GM12891 (cell line): ENCODE measurements around the gene SH3RF2.

Experiments used
- PAX5 ChIP-seq: IDR thresholded peaks from 2 replicates; pipeline ENCODE4 v1.6.1; 2011; ENCODE audit warnings: low read length, moderate library complexity, mild to moderate bottlenecking; ENCODE audit not compliant: insufficient read depth, severe bottlenecking
- POLR2A ChIP-seq: IDR thresholded peaks from 2 replicates; pipeline ENCODE4 v1.6.1; 2011; ENCODE audit warnings: low read depth, low read length, control low read depth
- POLR2AphosphoS5 ChIP-seq: IDR thresholded peaks from 2 replicates; pipeline ENCODE4 v1.6.1; 2011; ENCODE audit warnings: low read depth, low read length, control low read depth
- SPI1 ChIP-seq: IDR thresholded peaks from 2 replicates; pipeline ENCODE4 v1.6.1; 2011; ENCODE audit warnings: low read depth, low read length, control low read depth
- TAF1 ChIP-seq: IDR thresholded peaks from 2 replicates; pipeline ENCODE4 v1.6.1; 2011; ENCODE audit warnings: low read depth, low read length, control low read depth

DNA sequence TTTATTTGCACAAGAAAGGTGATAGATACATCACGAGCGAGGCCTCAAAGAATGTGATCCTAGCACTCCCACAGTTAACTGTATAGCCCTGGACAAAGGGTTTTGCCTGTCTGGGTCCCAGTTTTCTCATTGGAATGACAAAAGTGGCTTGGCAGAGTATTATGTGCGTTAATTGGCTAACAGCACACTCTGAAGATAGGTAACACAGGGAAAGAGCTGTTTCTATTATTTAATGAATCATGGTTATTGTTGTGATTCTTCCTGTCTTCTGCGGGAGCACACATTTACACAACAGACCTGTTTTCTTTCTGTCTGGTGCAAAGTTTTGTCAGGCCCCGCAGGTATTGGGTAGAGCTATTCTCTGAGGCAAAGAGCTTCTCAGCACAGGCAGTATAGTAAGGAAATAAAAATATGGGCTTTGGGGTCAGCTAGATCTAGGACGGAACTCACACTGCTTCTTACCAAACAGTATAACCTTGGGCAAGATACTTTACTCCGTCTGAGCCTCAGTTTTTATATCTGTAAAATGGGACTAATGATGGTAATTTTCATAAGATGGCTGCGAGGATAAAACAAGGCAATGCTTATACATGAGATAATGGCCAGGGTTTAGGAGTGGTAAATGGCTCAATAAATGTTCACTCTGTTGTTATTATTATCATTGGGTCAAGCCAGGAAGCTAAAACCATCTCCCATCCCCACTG is 90.1 kb downstream of the SH3RF2 start:
- TF ChIP-seq POLR2A (no peak), TAF1 (no peak), POLR2AphosphoS5 (no peak), PAX5 (no peak), SPI1 (no peak)
